Fibroblast of the aortic adventitia (primary cell): Measurements from ENCODE around the gene COPB2. TPM values are rescaled to one million over a fixed set of nuclear protein-coding genes. Genes with fewer than 3 reads are reported as not detected.

Source experiments
- DNase-seq: peaks from one replicate; pipeline ENCODE4 v3.0.0-alpha.2; 2010; ENCODE audit warnings: low read depth
- H3K4me3 ChIP-seq: 2 replicates; pipeline ENCODE4 v1.5.1; 2011; ENCODE audit warnings: low read depth, mild to moderate bottlenecking, control low read depth, low read length, moderate library complexity
- total RNA-seq: library from RNA; depleted of rRNA; stranded (reverse); fragments of >200 nt; gene quantifications from 2 replicates; pipeline ENCODE4 v1.2.3, GENCODE V29; 2012; ENCODE audit warnings: low replicate concordance
- TF ChIP-seq, protein P1 (sequence below): IDR thresholded peaks from 2 replicates; pipeline ENCODE4 v1.5.1; 2011; ENCODE audit warnings: mild to moderate bottlenecking, low read length, control low read depth, inconsistent platforms; ENCODE audit not compliant: insufficient read depth

Gene COPB2
- 112 and 173 TPM in 2 replicates for total RNA-seq

DNA sequence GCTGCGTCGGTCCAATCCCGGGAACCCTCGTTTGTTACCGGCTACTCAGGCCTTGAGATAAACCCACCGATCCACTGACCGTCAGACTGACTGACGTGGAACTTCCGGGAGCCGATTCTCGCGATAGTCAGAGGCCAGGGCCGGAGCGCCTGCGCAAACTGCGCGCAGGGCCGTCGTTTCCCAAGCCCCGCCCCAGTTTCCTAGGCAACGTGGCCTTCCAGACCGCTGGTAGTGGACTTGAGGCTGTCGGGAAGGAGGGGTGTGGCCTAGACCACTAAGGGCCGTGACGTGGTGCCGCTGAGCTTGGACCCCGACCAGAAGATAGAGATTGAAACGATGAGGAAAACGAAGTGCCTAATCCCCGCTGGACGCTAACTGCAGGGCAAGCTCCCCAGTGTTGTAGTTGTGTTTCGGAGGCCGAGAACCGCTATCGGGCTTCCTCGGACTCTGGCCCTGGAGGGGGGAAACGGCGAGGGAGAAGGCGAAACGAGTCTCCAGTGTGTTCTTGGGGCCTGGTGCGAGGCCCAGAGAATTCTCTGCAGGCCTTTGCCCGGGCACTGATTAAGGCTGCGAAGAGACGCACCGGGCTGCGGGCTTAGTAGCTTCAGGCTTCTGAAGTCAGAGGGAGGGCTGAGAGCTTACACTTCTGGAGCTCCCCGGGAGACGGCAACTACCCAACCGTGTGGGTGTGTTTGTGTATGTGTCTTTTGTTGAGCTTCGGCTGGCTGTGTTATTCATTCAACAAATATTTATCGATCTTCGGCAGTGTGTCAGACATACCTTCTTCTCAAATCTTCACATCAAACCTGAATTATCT is at the start of gene COPB2:
COPB2 (minus strand) TSS at position 96 of the 817 bp plus-strand sequence. CDS start 97 bp downstream, outside the sequence.
- peak within 1 kb of the TSS; percentile 94 for H3K4me3 ChIP-seq
- DNase-seq: peak; percentile 99
- TF ChIP-seq, protein P1, sequence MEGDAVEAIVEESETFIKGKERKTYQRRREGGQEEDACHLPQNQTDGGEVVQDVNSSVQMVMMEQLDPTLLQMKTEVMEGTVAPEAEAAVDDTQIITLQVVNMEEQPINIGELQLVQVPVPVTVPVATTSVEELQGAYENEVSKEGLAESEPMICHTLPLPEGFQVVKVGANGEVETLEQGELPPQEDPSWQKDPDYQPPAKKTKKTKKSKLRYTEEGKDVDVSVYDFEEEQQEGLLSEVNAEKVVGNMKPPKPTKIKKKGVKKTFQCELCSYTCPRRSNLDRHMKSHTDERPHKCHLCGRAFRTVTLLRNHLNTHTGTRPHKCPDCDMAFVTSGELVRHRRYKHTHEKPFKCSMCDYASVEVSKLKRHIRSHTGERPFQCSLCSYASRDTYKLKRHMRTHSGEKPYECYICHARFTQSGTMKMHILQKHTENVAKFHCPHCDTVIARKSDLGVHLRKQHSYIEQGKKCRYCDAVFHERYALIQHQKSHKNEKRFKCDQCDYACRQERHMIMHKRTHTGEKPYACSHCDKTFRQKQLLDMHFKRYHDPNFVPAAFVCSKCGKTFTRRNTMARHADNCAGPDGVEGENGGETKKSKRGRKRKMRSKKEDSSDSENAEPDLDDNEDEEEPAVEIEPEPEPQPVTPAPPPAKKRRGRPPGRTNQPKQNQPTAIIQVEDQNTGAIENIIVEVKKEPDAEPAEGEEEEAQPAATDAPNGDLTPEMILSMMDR: no peak

DNA sequence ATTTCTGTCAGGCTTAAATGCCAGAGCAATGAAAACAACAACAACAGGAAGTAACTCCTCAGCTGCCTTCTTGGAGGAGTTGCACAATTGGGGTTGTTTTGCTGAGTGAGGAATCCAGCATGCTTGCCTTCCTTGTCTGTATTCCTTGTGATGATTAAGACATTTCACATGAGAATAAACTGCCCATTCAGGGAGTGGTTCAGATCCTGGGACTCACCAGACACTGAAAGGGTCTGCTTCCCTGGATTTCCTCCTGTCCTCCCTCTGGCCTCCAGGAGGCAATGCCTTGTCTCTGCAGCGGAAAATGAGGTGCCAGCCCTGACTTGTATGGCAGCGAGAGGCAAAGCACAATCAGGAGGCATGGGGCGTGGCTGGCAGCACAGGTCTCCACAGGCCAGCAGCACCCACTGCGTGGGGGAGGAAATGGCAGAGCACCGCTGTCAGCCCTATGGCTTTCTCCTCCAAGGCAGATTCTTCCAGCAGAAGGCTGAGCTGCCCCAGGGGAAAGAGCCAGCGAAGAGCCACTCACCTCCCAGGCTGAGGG is 45.4 kb upstream of the COPB2 start:
- DNase-seq: peak; percentile 7
- TF ChIP-seq, protein P1: no peak
- no peak overlapping the region for H3K4me3 ChIP-seq

DNA sequence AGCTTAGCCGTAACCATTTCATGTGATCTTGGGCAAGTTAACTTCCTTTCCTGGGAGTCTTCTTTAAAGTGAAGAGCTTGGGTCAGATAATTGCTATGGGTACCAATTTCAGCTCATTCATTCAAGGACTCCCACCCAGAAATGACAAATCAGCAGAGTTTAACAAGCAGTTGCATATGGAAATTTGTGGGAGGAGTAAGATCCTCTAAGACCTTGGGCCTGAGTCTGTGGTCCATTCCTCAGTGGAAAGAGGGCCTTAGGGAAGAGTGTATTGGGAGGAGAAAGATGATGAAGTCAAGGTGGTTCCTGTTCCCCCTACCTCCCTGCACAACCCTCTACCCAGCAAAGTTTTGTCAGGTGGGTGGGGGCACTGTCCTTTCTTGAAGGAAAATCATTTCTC is 44.8 kb upstream of the COPB2 start:
- no peak for DNase-seq
- no peak overlapping the region for H3K4me3 ChIP-seq
- TF ChIP-seq, protein P1: no peak

DNA sequence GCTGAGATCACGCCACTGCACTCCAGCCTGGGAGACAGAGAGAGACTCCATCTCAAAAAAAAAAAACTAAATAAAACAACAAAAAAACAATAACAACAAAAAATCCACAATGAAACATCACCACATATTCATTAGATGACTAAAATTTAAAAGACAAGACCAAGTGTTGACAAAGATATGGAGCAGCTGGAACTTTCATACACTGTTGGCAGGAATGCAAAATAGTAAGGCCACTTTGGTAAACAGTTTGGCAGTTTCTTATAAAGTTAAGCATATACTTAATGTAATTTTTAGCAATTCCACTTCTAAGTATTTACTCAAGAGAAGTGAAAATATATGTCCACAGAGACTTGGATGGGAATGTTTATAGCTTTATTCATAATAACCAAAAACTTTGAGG is 43.6 kb upstream of the COPB2 start:
- no peak for DNase-seq
- TF ChIP-seq, protein P1: no peak

DNA sequence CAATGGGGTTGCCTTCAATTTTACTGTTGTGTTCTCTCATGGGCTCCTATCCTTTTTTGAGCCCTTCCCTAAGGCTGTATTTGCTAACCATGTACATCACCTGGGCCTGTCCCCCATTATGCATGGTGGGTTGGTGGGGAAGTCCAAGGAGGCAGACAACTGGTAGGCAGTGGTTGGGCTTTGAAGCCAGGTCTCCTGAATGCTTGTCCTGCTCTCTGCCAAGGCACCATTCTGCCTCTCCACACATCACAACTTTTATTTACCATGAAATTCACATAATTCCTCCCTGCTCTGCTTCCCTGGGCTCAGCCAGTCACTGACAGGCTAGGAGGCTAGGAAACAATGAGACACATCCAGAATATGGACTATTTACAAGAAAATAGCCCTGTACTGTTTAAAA is 41.0 kb upstream of the COPB2 start:
- no peak for DNase-seq
- no peak overlapping the region for H3K4me3 ChIP-seq
- TF ChIP-seq, protein P1: no peak

More for the DNA sequence above, 43.6 kb upstream of the COPB2 start:
- H3K4me3 ChIP-seq: no peak overlapping the region

DNA sequence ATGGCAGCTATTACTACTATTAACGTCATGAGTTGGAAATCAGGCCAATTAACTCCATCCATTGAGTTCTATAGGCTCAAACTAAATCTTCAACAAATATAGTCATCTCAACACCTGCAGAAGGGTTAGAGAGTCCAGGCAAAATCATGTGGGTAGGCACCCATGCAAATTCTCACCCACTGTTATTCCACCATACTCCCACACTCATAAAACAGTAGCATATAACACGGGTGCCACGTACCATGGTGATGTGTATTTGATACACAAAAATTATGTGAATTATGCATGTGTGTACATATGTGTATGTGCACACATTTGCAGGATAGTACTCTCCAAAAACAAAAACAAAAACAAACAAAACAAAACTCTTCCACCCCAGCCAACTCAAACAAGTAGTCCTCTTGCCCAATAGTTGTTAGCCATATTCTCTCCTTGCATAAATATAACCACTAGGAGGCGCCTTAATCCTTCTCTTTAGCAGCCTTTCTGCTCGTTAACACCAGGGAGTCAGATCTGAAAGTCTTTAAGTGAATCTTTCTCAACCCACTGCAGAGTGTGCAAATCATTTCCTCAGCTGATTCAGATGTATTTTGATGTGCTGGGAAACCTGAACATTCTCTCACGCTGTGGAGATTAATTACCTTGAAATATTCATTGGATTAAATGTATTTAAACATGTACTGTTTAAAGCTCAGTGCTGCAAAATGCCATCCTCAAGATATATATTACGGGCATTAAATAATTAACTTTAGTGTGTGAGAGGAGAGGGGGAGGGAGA is 38.0 kb upstream of the COPB2 start:
- peak; percentile 86 for DNase-seq
- H3K4me3 ChIP-seq: no peak overlapping the region
- TF ChIP-seq, protein P1: peak; percentile 78
